Measurements from ENCODE around the gene MGAT5B.

DNA sequence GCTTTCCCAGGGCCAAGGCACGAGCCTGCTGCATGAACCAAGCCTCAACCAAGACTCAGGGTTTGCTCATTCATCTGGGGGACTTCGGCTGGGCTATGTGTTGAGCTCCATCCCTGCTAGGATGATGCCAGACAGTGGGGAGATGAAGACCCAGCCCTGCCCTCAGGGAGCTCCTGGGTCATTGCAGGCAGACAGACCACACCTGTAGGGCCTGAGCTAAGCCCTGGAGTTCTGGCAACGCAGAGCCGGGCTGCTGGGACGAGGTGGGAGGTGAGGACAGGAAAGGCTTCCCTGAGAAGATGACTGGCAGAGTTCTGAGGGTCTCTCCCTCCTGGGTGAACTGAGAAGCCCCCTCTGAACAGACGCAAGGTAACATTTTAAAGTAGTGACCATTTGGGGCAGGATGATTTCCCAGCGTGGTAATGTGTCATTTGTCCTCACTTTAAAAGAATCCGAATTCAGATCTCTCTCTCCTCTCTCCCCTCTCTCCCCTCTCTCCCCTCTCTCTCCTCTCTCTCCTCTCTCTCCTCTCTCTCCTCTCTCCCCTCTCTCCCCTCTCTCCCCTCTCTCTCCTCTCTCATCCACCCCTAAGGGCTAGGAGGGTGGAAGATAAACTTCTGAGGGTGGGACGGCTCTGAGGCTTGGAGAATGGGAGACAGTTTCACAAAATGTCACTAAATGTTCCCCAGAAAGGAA lies 98.4 kb downstream of the MGAT5B start:
- TF ChIP-seq CTCF (IDR thresholded peaks at IDR 0.05): no peak
- TF ChIP-seq POLR2A (IDR thresholded peaks at IDR 0.05): no peak

All from lower leg skin (tissue), 3 donors.